ENCODE results near the gene AKR1C8. TPM values are rescaled to one million over a fixed set of nuclear protein-coding genes. Genes with fewer than 3 reads are reported as not detected.

The AKR1C8 gene
- total RNA-seq (2016; rRNA removed; fragmentation: Illumina TruSeq; extraction: Trizol) = not detected in 2 replicates
- total RNA-seq (2016; cell fraction: cytosol; rRNA removed; fragmentation: Illumina TruSeq; extraction: Trizol; ENCODE audit: low read depth) = not detected in 2 replicates
- not detected in 2 replicates for total RNA-seq (2016; cell fraction: insoluble cytoplasmic fraction; rRNA removed; fragmentation: Illumina TruSeq; extraction: Trizol)
- not detected in 2 replicates for total RNA-seq (2016; cell fraction: membrane; rRNA removed; fragmentation: Illumina TruSeq; extraction: Trizol)
- not detected in 2 replicates for total RNA-seq (2016; cell fraction: nucleus; rRNA removed; fragmentation: Illumina TruSeq; extraction: Trizol)
- polyA plus RNA-seq (2011; rRNA removed) = 0.03 and 0.12 TPM in 2 replicates
- not detected in 2 replicates for polyA plus RNA-seq (2011; cell fraction: cytosol; rRNA removed)
- 0.09 and 0.16 TPM in 2 replicates for polyA plus RNA-seq (2011; cell fraction: nucleus; rRNA removed)
- polyA plus RNA-seq (2012) = 0.12 TPM in 1 of 2 replicates, not detected in the other
- not detected in 2 replicates for polyA plus RNA-seq (2016; cell fraction: cytosol; fragmentation: Illumina TruSeq; extraction: Trizol; ENCODE audit: low read depth)
- polyA plus RNA-seq (2016; cell fraction: insoluble cytoplasmic fraction; fragmentation: Illumina TruSeq; extraction: Trizol; ENCODE audit: low read depth) = not detected in 2 replicates
- polyA plus RNA-seq (2016; cell fraction: membrane; fragmentation: Illumina TruSeq; extraction: Trizol; ENCODE audit: low read depth) = not detected in 2 replicates
- polyA plus RNA-seq (2016; cell fraction: nucleus; fragmentation: Illumina TruSeq; extraction: Trizol; ENCODE audit: insufficient read depth, low read depth) = not detected in 2 replicates
- polyA minus RNA-seq (2011; rRNA and poly(A)+ RNA removed; ENCODE audit: low replicate concordance) = 0.14 TPM in 1 of 2 replicates, not detected in the other
- polyA minus RNA-seq (2011; cell fraction: cytosol; rRNA and poly(A)+ RNA removed) = not detected in 2 replicates
- 0.62 and 0.64 TPM in 2 replicates for polyA minus RNA-seq (2011; cell fraction: nucleus; rRNA and poly(A)+ RNA removed)
- percentile 15 among the genes with signal in this experiment for Bru-seq, nascent RNA
- percentile 7 among the genes with signal in this experiment for BruChase-seq, experiment 1, labeled RNA remaining after a 6-hour chase
- BruChase-seq, experiment 2, labeled RNA remaining after a 2-hour chase = percentile 14 among the genes with signal in this experiment
- long read RNA-seq, experiment 1 = 0 reads
- long read RNA-seq, experiment 2 = 0 reads

DNA sequence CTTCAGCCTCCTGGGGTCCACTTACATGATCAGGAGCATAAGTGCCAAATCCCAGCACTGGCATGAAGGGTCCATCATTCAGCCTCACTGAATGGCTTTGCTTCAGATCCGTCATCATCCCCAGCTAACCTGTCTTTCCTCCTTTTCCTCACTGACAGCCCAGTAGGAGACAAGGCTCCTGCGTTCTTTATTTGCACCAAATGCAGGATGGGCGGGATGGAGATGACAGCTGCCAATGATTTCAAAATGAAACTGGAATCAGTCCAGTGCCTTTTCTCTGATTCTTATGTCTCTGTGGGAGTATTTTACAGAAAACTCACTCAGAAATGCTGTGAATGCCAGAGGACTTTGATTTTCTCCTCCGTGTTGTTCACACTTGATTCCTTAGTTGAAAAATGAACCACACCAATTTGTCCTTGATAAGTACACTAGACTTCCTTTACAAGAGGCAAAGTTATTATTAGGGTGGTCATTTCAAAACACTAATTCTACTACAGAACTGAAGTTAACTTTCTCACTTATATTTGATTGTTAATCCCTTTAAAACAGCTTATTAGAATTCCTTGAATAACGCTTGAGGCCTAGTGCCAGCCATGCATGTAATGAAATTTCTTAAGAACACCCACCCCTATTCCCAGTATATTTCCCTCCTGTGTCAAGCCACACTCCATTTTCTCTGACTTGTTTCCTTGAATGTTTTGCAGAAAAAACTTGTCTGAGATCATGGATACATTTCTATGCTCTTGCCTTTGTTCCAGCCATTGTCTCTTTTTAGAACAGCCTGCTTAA lies at the start of gene AKR1C8:
TSS of gene AKR1C8 (minus strand) at position 164 of the 789 bp plus-strand sequence. CDS start at position 118, 46 bp downstream.
- no TSS peak for BruUV-seq (replicated peaks)
- in situ Hi-C loops (cut with HindIII; ENCODE audit: extremely low pct_ligation_motif_present, low pct_unique_long_range_greater_than_20kb) = no loop called here
- no peak for DNase-seq (ENCODE audit: low spot score)

More for the DNA sequence above, at the start of gene AKR1C8:
- Histone ChIP-seq H3K9me3 (ENCODE audit: low read length) (no peaks in the 10 kb centered on the region), H3K79me2 (ENCODE audit: insufficient read depth, low read length) (no peaks in the 10 kb centered on the region), H3K27me3 (ENCODE audit: control insufficient read depth in 1 of 2, insufficient read depth in 2 of 2, low read length in 2 of 2) (no peaks in the 10 kb centered on the region), H3K27ac (ENCODE audit: extremely low read length, insufficient read depth, low read length) (no peak within 1 kb of the TSS), H3K4me3 (replicated peaks in 1 of 3; ENCODE audit: insufficient read depth in 1 of 3, low read depth in 2 of 3, low read length in 3 of 3) (no peak within 1 kb of the TSS), H2AFZ (ENCODE audit: low read length) (peak within 1 kb of the TSS; percentile 7), H3K4me1 (ENCODE audit: insufficient read depth, low read length) (peaks cover 28% of the 10 kb centered on the region), H4K20me1 (ENCODE audit: insufficient read depth, low read length) (no peaks in the 10 kb centered on the region), H3K36me3 (replicated peaks in 1 of 2; ENCODE audit: control insufficient read depth in 1 of 2, insufficient read depth in 2 of 2, low read length in 2 of 2) (no peaks in the 10 kb centered on the region), H3K9ac (ENCODE audit: insufficient read depth, low read depth, low read length) (no peak within 1 kb of the TSS), H3K4me2 (ENCODE audit: low read depth, low read length) (no peak within 1 kb of the TSS)
- FAIRE-seq (no peak), ATAC-seq (no peak)
- WGBS (ENCODE audit: low lambda C conversion rate) = 93% methylated on average over 5 of the region's 5 CpGs
- ChIA-PET CTCF (ENCODE audit: low intra/inter-chr PET ratio, low total read pairs) (no interaction called here), POLR2A (no interaction called here)
- intact Hi-C loops (cut with micrococcal nuclease; ENCODE audit: unreplicated experiment) = no loop called here
- TF ChIP-seq ZNF816 (CRISPR knock-in tag; IDR thresholded peaks at IDR 0.05; ENCODE audit: borderline replicate concordance) (no peak), HNF4A (CRISPR knock-in tag; IDR thresholded peaks at IDR 0.05) (no peak), SKI (IDR thresholded peaks at IDR 0.05; ENCODE audit: partially characterized antibody) (no peak), GTF2F1 (IDR thresholded peaks at IDR 0.05; ENCODE audit: low read length) (no peak), PCBP1 (IDR thresholded peaks at IDR 0.05; ENCODE audit: borderline replicate concordance, low read depth, low read length) (no peak)
- TF ChIP-seq, protein P1, sequence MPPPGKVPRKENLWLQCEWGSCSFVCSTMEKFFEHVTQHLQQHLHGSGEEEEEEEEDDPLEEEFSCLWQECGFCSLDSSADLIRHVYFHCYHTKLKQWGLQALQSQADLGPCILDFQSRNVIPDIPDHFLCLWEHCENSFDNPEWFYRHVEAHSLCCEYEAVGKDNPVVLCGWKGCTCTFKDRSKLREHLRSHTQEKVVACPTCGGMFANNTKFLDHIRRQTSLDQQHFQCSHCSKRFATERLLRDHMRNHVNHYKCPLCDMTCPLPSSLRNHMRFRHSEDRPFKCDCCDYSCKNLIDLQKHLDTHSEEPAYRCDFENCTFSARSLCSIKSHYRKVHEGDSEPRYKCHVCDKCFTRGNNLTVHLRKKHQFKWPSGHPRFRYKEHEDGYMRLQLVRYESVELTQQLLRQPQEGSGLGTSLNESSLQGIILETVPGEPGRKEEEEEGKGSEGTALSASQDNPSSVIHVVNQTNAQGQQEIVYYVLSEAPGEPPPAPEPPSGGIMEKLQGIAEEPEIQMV (CRISPR knock-in tag; IDR thresholded peaks at IDR 0.05; ENCODE audit: low read depth) = no peak

Measured in HepG2 (cell line).